ENCODE data around the gene PPIL4.

DNA sequence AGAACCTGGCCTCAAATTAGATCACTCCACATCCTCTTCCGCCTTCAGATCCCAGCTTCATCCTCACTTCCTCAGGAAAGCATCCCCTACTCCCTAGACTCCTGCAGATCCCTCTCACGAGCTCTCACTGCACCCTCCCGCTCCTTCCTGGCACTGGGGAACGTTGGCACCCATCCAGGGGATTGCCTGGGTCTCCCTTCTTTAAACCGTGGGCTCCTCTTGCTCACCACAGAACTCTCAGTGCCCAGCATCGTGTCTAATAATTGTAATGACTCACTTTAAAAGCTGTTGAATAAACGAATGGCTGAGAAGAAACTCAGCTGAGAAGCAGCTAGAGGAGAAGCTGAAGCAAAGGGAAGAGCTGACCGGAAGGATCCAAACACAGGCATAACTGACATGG lies 81.4 kb downstream of the PPIL4 start:
- TF ChIP-seq, protein P1, sequence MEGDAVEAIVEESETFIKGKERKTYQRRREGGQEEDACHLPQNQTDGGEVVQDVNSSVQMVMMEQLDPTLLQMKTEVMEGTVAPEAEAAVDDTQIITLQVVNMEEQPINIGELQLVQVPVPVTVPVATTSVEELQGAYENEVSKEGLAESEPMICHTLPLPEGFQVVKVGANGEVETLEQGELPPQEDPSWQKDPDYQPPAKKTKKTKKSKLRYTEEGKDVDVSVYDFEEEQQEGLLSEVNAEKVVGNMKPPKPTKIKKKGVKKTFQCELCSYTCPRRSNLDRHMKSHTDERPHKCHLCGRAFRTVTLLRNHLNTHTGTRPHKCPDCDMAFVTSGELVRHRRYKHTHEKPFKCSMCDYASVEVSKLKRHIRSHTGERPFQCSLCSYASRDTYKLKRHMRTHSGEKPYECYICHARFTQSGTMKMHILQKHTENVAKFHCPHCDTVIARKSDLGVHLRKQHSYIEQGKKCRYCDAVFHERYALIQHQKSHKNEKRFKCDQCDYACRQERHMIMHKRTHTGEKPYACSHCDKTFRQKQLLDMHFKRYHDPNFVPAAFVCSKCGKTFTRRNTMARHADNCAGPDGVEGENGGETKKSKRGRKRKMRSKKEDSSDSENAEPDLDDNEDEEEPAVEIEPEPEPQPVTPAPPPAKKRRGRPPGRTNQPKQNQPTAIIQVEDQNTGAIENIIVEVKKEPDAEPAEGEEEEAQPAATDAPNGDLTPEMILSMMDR (IDR thresholded peaks at IDR 0.05): no peak
- TF ChIP-seq POLR2A (IDR thresholded peaks at IDR 0.05) (no peak), POLR2AphosphoS5 (IDR thresholded peaks at IDR 0.05) (no peak)
